Activated naive CD8-positive, alpha-beta T cell treated with anti-CD3 and anti-CD28 coated beads, Interleukin-2, amount 10 ng/mL, durations not matched to agents 7 days and 5 days (primary cell): ENCODE results near the gene NUDT7. TPM values are rescaled to one million over a fixed set of nuclear protein-coding genes. Genes with fewer than 3 reads are reported as not detected.

Experiments
- ATAC-seq: fragments of 150-1000 bp; cut with Tn5 transposase; one replicate; pipeline ENCODE4 v1.10.0; 2021; ENCODE audit warnings: low read depth, moderate library complexity
- POLR2A ChIA-PET: fragments of 350-600 bp; sonication (Branson Sonifier 250); formaldehyde crosslinking; loops from one replicate; lab custom pipeline; 2021; ENCODE audit warnings: antibody characterized with exemption; lab: Charles Lee
- DNase-seq: peaks from one replicate; pipeline ENCODE4 v3.0.0; 2021
- H3K27ac Mint-ChIP-seq: one replicate; pipeline ENCODE4 v1.8.0; 2022; ENCODE audit warnings: mild to moderate bottlenecking, mixed read lengths
- H3K27me3 Mint-ChIP-seq: one replicate; pipeline ENCODE4 v1.8.0; 2022; ENCODE audit warnings: mild to moderate bottlenecking, moderate library complexity, mixed read lengths
- H3K36me3 Mint-ChIP-seq: one replicate; pipeline ENCODE4 v1.8.0; 2021; ENCODE audit warnings: mild to moderate bottlenecking, mixed read lengths
- H3K4me1 Mint-ChIP-seq: one replicate; pipeline ENCODE4 v1.8.0; 2021; ENCODE audit warnings: mixed read lengths
- H3K4me3 Mint-ChIP-seq: one replicate; pipeline ENCODE4 v1.8.0; 2022; ENCODE audit warnings: mild to moderate bottlenecking, moderate library complexity, mixed read lengths
- H3K9me3 Mint-ChIP-seq: one replicate; pipeline ENCODE4 v1.8.0; 2021; ENCODE audit warnings: mixed read lengths
- total RNA-seq, 2 experiments: library from RNA; stranded (reverse); gene quantifications; one replicate each; pipeline ENCODE4 v1.2.3, GENCODE V29; 2021

Gene NUDT7
- total RNA-seq, 2 experiments from 2014 or later = 4.1 to 4.5 TPM

DNA sequence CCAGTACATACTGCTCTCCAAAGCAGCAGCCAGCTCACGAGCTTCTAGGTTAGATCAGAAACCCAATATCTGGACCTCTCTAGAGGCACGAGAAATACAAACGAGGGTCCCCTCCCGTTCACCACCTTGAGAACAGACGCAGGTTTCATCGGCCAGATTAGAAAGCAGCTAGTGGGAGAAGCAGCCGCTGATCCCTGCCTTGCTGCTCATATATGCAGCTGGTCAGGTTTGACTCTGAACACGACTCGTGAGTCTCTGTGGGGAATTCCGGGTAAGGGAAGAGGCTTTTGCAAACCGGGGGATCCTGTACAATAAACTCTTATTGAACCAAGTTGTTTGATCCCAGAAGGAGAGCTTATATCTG lies 67.7 kb downstream of the NUDT7 start:
- Mint-ChIP-seq H3K36me3 (no peaks in the 10 kb centered on the region), H3K27me3 (peaks cover 53% of the 10 kb centered on the region), H3K4me1 (no peaks in the 10 kb centered on the region), H3K27ac (no peak overlapping the region), H3K4me3 (no peak overlapping the region), H3K9me3 (no peaks in the 10 kb centered on the region)
- ATAC-seq (no peak), DNase-seq (no peak)
- POLR2A ChIA-PET = interaction anchor here (0.6 kb wide), 1 partner anchor 762 kb away, joined by 3 read pairs; no protein-coding TSS in a partner anchor

GRCh38 chr16:77790912-77791311 lies 68.6 kb downstream of the NUDT7 start:
- DNase-seq = no peak

More at GRCh38 chr16:77790912-77791311, 68.6 kb downstream of the NUDT7 start:
- H3K27ac Mint-ChIP-seq = no peak overlapping the region
- H3K36me3 Mint-ChIP-seq = no peaks in the 10 kb centered on the region
- no peaks in the 10 kb centered on the region for H3K9me3 Mint-ChIP-seq
- H3K27me3 Mint-ChIP-seq = peaks cover 54% of the 10 kb centered on the region
- POLR2A ChIA-PET = no interaction called here
- no peak overlapping the region for H3K4me3 Mint-ChIP-seq
- H3K4me1 Mint-ChIP-seq = no peaks in the 10 kb centered on the region
- ATAC-seq = no peak

Other genes starting within 250 kb of the NUDT7 start
- not detected for gene VAT1L, start 66.0 kb downstream of the NUDT7 start, total RNA-seq